ENCODE results near the gene SP4.
"Not testable (repeated sequence)": the region's sequence is repeated elsewhere in the genome, so short reads cannot be mapped to it uniquely, and the experiment has no call there.

SP4 gene

GRCh38 chr7:21526007-21526406 lies 98.1 kb downstream of the SP4 start:
- peak; percentile 42 for DNase-seq (ENCODE audit: low read depth)

- no peak for DNase-seq (ENCODE audit: low read depth)
Measured at GRCh38 chr7:21526448-21526847, 98.6 kb downstream of the SP4 start.

GRCh38 chr7:21532485-21532884 lies 104.6 kb downstream of the SP4 start:
- not testable (repeated sequence) for DNase-seq (ENCODE audit: low read depth)

- DNase-seq (ENCODE audit: low read depth), result not testable (repeated sequence)
Measured at GRCh38 chr7:21533646-21534045, 105.8 kb downstream of the SP4 start.

GRCh38 chr7:21536445-21537118 lies 108.7 kb downstream of the SP4 start:
- not testable (repeated sequence) for DNase-seq (ENCODE audit: low read depth)

GRCh38 chr7:21538936-21539495 lies 111.1 kb downstream of the SP4 start:
- no peak for DNase-seq (ENCODE audit: low read depth)

GRCh38 chr7:21542891-21543527 lies 115.1 kb downstream of the SP4 start, which contains the start of gene DNAH11:
TSS of gene DNAH11 (plus strand) at chr7:21543039. CDS start at chr7:21543246, 207 bp downstream.
- DNase-seq (ENCODE audit: low read depth), result peak; percentile 48

- peak; percentile 17 for DNase-seq (ENCODE audit: low read depth)
Measured at GRCh38 chr7:21543528-21544302, 115.8 kb downstream of the SP4 start.

GRCh38 chr7:21544303-21544656 lies 116.4 kb downstream of the SP4 start:
- no peak for DNase-seq (ENCODE audit: low read depth)

GRCh38 chr7:21544715-21545114 lies 116.8 kb downstream of the SP4 start:
- DNase-seq (ENCODE audit: low read depth), result no peak

GRCh38 chr7:21547501-21547900 lies 119.6 kb downstream of the SP4 start:
- DNase-seq (ENCODE audit: low read depth), result peak; percentile 12

GRCh38 chr7:21548491-21548890 lies 120.6 kb downstream of the SP4 start:
- no peak for DNase-seq (ENCODE audit: low read depth)

GRCh38 chr7:21550076-21550475 lies 122.2 kb downstream of the SP4 start:
- no peak for DNase-seq (ENCODE audit: low read depth)

- no peak for DNase-seq (ENCODE audit: low read depth)
Measured at GRCh38 chr7:21550821-21551531, 123.1 kb downstream of the SP4 start.

GRCh38 chr7:21562385-21562784 lies 134.5 kb downstream of the SP4 start:
- DNase-seq (ENCODE audit: low read depth), result no peak

Data from ELR (cell line).